ENCODE results near the gene GDPD3.

The GDPD3 gene

DNA sequence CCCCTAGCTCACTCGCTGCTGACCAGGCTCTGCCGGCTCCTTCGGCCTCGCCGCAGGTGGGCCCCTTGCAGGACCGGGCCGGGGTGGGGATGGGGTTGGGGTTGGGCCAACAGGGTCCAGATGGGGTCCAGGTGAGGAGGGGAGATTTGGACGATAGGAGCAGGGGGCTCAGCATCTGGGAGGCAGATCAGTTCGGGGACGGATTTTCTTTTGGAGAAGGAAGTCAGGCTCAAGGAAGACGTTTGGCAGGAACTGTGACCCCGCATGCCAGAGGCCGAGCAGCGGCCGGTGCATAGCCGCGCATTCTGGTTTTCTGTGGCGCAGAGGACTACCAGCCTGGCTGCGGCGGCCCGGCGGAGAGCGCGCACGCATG is 48.6 kb downstream of the GDPD3 start:
- TF ChIP-seq CTCF (conservative IDR thresholded peaks at IDR 0.05; ENCODE audit: low read depth, low read length), result no peak
- Histone ChIP-seq H3K79me2 (ENCODE audit: insufficient read depth, low read depth) (peaks cover 41% of the 10 kb centered on the region), H3K27ac (peak overlapping the region; percentile 95), H3K9ac (peak overlapping the region; percentile 85), H3K4me3 (IDR thresholded peaks at IDR 0.05; ENCODE audit: insufficient read depth, low read depth, low read length) (peak overlapping the region; percentile 7), H4K20me1 (ENCODE audit: insufficient read depth) (peaks cover 7% of the 10 kb centered on the region; the same call in 1 of the 2 replicates), H3K36me3 (ENCODE audit: insufficient read depth) (peaks cover 18% of the 10 kb centered on the region; the same call in 1 of the 2 replicates), H3K4me1 (ENCODE audit: low read depth, poor library complexity, severe bottlenecking) (peaks cover 45% of the 10 kb centered on the region), H2AFZ (ENCODE audit: low read depth) (peak overlapping the region; percentile 74; the same call in 1 of the 2 replicates), H3K4me2 (peak overlapping the region; percentile 97), H3K27me3 (ENCODE audit: insufficient read depth, low read depth) (no peaks in the 10 kb centered on the region)

DNA sequence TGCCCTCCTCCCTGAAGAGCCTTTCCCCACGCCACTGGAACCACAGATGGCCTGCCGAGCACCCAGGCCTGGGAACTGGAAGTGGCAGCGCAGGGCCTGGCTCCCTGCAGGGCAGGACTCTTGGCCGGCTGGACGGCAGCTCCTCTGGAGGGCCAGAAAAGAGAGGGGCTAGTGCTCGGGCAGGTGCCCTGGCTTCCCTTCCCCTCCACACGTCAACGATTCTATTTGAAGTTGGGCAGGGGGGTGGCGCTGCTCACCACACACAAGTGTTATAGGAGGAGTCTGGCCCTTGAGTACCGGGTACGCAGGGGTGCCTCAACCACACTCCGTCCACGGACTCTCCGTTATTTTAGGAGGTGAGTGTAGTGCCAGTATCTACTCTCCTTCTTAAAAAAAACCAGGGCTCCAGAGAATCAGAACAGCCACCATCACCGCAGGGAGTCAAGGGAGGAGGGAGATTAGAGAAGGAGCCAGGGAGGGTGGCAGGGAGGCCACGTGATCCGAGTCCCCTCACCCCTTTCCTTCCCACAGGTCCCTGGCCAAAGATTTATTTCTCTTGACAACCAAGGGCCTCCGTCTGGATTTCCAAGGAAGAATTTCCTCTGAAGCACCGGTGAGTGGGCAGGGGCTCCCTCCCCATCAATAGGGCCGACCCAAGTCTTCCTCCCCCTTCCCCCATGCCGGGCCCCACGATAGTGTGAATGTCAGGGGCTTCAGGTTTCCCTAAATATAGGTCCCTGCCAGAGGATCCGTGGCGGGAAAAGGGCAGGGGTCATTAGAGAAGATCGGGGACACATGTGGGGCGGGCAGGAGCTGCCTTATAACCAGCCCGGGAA is 49.2 kb downstream of the GDPD3 start:
- Histone ChIP-seq H3K4me1 (ENCODE audit: low read depth, poor library complexity, severe bottlenecking) (peaks cover 45% of the 10 kb centered on the region), H3K4me3 (IDR thresholded peaks at IDR 0.05; ENCODE audit: insufficient read depth, low read depth, low read length) (no peak overlapping the region), H3K27ac (peak overlapping the region; percentile 95), H3K79me2 (ENCODE audit: insufficient read depth, low read depth) (peaks cover 41% of the 10 kb centered on the region), H2AFZ (ENCODE audit: low read depth) (peak overlapping the region; percentile 74), H3K9ac (peak overlapping the region; percentile 85), H3K36me3 (ENCODE audit: insufficient read depth) (peaks cover 12% of the 10 kb centered on the region; the same call in 1 of the 2 replicates), H4K20me1 (ENCODE audit: insufficient read depth) (peaks cover 7% of the 10 kb centered on the region; the same call in 1 of the 2 replicates), H3K27me3 (ENCODE audit: insufficient read depth, low read depth) (no peaks in the 10 kb centered on the region), H3K4me2 (peak overlapping the region; percentile 97)
- peak; percentile 57 for TF ChIP-seq CTCF (conservative IDR thresholded peaks at IDR 0.05; ENCODE audit: low read depth, low read length)

GRCh38 chr16:30063278-30063892 is 50.0 kb downstream of the GDPD3 start:
- H3K27ac ChIP-seq, result peak overlapping the region; percentile 95
- no peaks in the 10 kb centered on the region for H3K27me3 ChIP-seq (ENCODE audit: insufficient read depth, low read depth)
- peaks cover 39% of the 10 kb centered on the region for H3K79me2 ChIP-seq (ENCODE audit: insufficient read depth, low read depth)
- H3K9ac ChIP-seq, result peak overlapping the region; percentile 85
- no peak for TF ChIP-seq CTCF (conservative IDR thresholded peaks at IDR 0.05; ENCODE audit: low read depth, low read length)
- H3K4me3 ChIP-seq (IDR thresholded peaks at IDR 0.05; ENCODE audit: insufficient read depth, low read depth, low read length), result no peak overlapping the region
- peaks cover 42% of the 10 kb centered on the region for H3K4me1 ChIP-seq (ENCODE audit: low read depth, poor library complexity, severe bottlenecking)
- peaks cover 7% of the 10 kb centered on the region; the same call in 1 of the 2 replicates for H4K20me1 ChIP-seq (ENCODE audit: insufficient read depth)
- H2AFZ ChIP-seq (ENCODE audit: low read depth), result peak overlapping the region; percentile 74
- H3K4me2 ChIP-seq, result peak overlapping the region; percentile 97
- peaks cover 8% of the 10 kb centered on the region; the same call in 1 of the 2 replicates for H3K36me3 ChIP-seq (ENCODE audit: insufficient read depth)

DNA sequence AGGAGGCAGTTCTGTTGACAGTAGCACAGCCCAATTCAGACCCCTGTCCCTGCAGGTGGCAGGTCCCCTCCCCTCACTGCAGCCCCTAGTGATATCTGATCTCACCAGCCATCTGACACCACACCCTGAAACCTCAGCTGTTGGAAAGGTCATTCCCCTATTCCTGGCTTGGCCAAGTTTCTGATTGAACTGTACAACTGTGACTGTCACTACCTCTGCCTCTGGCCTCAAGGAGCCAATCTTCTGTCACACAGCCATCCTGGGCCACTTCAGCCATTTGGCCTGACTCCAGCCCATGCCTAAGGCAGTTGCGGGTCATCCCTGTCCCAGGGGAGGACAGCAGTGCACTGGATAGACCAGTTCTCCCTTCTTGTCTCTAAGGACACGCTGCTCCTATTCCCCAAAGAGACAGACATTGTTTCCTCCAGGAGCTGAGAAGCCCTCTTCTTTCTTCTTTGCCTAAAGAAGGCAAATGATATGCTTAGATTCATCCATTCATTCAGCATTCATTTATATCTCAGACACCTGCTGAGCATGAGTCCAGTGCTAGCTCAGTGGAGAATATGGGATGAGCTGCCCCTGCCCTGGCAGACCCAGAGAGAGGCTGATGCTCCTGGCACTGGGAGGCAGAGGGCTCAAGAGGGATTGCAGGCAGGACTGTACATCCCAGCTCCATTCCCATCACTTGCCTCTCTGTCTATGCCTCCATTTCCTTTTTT is 52.3 kb downstream of the GDPD3 start:
- H3K79me2 ChIP-seq (ENCODE audit: insufficient read depth, low read depth), result peaks cover 17% of the 10 kb centered on the region
- no peaks in the 10 kb centered on the region for H3K36me3 ChIP-seq (ENCODE audit: insufficient read depth)
- H3K4me3 ChIP-seq (IDR thresholded peaks at IDR 0.05; ENCODE audit: insufficient read depth, low read depth, low read length), result no peak overlapping the region
- H3K9ac ChIP-seq, result no peak overlapping the region
- H4K20me1 ChIP-seq (ENCODE audit: insufficient read depth), result no peaks in the 10 kb centered on the region
- no peaks in the 10 kb centered on the region for H3K27me3 ChIP-seq (ENCODE audit: insufficient read depth, low read depth)
- H2AFZ ChIP-seq (ENCODE audit: low read depth), result no peak overlapping the region
- no peak for TF ChIP-seq CTCF (conservative IDR thresholded peaks at IDR 0.05; ENCODE audit: low read depth, low read length)
- peaks cover 25% of the 10 kb centered on the region for H3K4me1 ChIP-seq (ENCODE audit: low read depth, poor library complexity, severe bottlenecking)
- H3K4me2 ChIP-seq, result no peak overlapping the region
- H3K27ac ChIP-seq, result no peak overlapping the region
